ENCODE measurements around the gene LRRIQ4. TPM values are rescaled to one million over a fixed set of nuclear protein-coding genes. Genes with fewer than 3 reads are reported as not detected.

Gene LRRIQ4
- total and polyA plus RNA-seq, 2 donors (not counting 1 experiment from before 2014, with no cell fraction given), result under 0.01 TPM; not detected in 1

- TF ChIP-seq EZH2 (IDR thresholded peaks at IDR 0.05; ENCODE audit: low read length, missing control alignments) (no peak), CTCF (conservative IDR thresholded peaks at IDR 0.05 in 1 of 2, IDR thresholded peaks at IDR 0.05 in 1 of 2; ENCODE audit: low read depth in 1 of 2, low read length in 2 of 2) (no peak)
- Histone ChIP-seq H3K9me3 (ENCODE audit: control insufficient read depth, insufficient read depth, low read depth, low read length) (no peaks in the 10 kb centered on the region), H3K36me3 (ENCODE audit: control insufficient read depth, insufficient read depth, low read length) (no peaks in the 10 kb centered on the region), H3K27ac (ENCODE audit: insufficient read depth, low read length) (no peak overlapping the region), H3K4me1 (ENCODE audit: control insufficient read depth, extremely low read depth, insufficient read depth, low read length) (no peaks in the 10 kb centered on the region), H2AFZ (ENCODE audit: low read length) (no peak overlapping the region), H4K20me1 (ENCODE audit: control insufficient read depth, extremely low read depth, insufficient read depth, low read length) (no peaks in the 10 kb centered on the region), H3K27me3 (ENCODE audit: control insufficient read depth, insufficient read depth, low read length) (no peaks in the 10 kb centered on the region), H3K9ac (ENCODE audit: insufficient read depth, low read length) (no peak overlapping the region), H3K4me2 (ENCODE audit: extremely low read depth, insufficient read depth, low read length) (no peak overlapping the region), H3K4me3 (replicated peaks in 1 of 4; ENCODE audit: control extremely low read depth in 1 of 4, insufficient read depth in 1 of 4, low read depth in 3 of 4, low read length in 4 of 4) (no peak overlapping the region), H3K79me2 (ENCODE audit: control insufficient read depth, insufficient read depth, low read length) (no peaks in the 10 kb centered on the region)
- DNase-seq (ENCODE audit: low read depth in 2 of 2), result no peak
These were observed 36.1 kb downstream of the LRRIQ4 start for GRCh38 chr3:169848741-169849140.

GRCh38 chr3:169850618-169851017 lies 37.9 kb downstream of the LRRIQ4 start:
- TF ChIP-seq CTCF (conservative IDR thresholded peaks at IDR 0.05 in 1 of 2, IDR thresholded peaks at IDR 0.05 in 1 of 2; ENCODE audit: low read depth in 1 of 2, low read length in 2 of 2), result no peak
- TF ChIP-seq EZH2 (IDR thresholded peaks at IDR 0.05; ENCODE audit: low read length, missing control alignments), result no peak
- no peak overlapping the region for H3K4me2 ChIP-seq (ENCODE audit: extremely low read depth, insufficient read depth, low read length)
- H3K4me1 ChIP-seq (ENCODE audit: control insufficient read depth, extremely low read depth, insufficient read depth, low read length), result no peaks in the 10 kb centered on the region
- H3K9ac ChIP-seq (ENCODE audit: insufficient read depth, low read length), result no peak overlapping the region
- no peaks in the 10 kb centered on the region for H4K20me1 ChIP-seq (ENCODE audit: control insufficient read depth, extremely low read depth, insufficient read depth, low read length)
- no peak overlapping the region for H3K27ac ChIP-seq (ENCODE audit: insufficient read depth, low read length)
- no peak overlapping the region for H3K4me3 ChIP-seq (replicated peaks in 1 of 4; ENCODE audit: control extremely low read depth in 1 of 4, insufficient read depth in 1 of 4, low read depth in 3 of 4, low read length in 4 of 4)
- H3K9me3 ChIP-seq (ENCODE audit: control insufficient read depth, insufficient read depth, low read depth, low read length), result no peaks in the 10 kb centered on the region
- H3K79me2 ChIP-seq (ENCODE audit: control insufficient read depth, insufficient read depth, low read length), result no peaks in the 10 kb centered on the region
- no peaks in the 10 kb centered on the region for H3K36me3 ChIP-seq (ENCODE audit: control insufficient read depth, insufficient read depth, low read length)
- DNase-seq (ENCODE audit: low read depth in 2 of 2), result no peak
- no peak overlapping the region for H2AFZ ChIP-seq (ENCODE audit: low read length)
- H3K27me3 ChIP-seq (ENCODE audit: control insufficient read depth, insufficient read depth, low read length), result peaks cover 3% of the 10 kb centered on the region

DNA sequence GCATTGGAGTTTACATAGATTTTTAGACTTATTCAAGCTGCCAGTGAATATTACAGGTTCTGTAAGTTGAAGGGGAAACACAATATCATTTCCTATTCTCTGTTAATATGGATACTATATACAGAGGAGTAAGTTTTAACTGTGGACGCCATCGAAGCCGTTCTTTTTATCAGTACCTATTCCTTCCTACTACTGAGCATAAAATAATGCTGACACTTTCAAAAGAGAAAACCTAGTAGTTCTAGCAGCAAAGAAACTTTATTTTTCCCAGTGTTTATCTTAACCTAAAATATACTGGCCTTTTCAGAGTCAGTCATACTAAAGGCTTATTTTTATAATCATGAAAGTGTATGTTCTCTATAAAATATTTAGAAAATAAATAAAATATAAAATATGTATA lies 42.8 kb downstream of the LRRIQ4 start:
- Histone ChIP-seq H3K4me2 (ENCODE audit: extremely low read depth, insufficient read depth, low read length) (no peak overlapping the region), H2AFZ (ENCODE audit: low read length) (no peak overlapping the region), H3K4me1 (ENCODE audit: control insufficient read depth, extremely low read depth, insufficient read depth, low read length) (no peaks in the 10 kb centered on the region), H3K4me3 (replicated peaks in 1 of 4; ENCODE audit: control extremely low read depth in 1 of 4, insufficient read depth in 1 of 4, low read depth in 3 of 4, low read length in 4 of 4) (no peak overlapping the region), H3K36me3 (ENCODE audit: control insufficient read depth, insufficient read depth, low read length) (no peaks in the 10 kb centered on the region), H3K79me2 (ENCODE audit: control insufficient read depth, insufficient read depth, low read length) (no peaks in the 10 kb centered on the region), H3K27me3 (ENCODE audit: control insufficient read depth, insufficient read depth, low read length) (peaks cover 3% of the 10 kb centered on the region), H4K20me1 (ENCODE audit: control insufficient read depth, extremely low read depth, insufficient read depth, low read length) (no peaks in the 10 kb centered on the region), H3K27ac (ENCODE audit: insufficient read depth, low read length) (no peak overlapping the region), H3K9ac (ENCODE audit: insufficient read depth, low read length) (no peak overlapping the region), H3K9me3 (ENCODE audit: control insufficient read depth, insufficient read depth, low read depth, low read length) (no peaks in the 10 kb centered on the region)
- no peak for TF ChIP-seq CTCF (conservative IDR thresholded peaks at IDR 0.05 in 1 of 2, IDR thresholded peaks at IDR 0.05 in 1 of 2; ENCODE audit: low read depth in 1 of 2, low read length in 2 of 2)
- TF ChIP-seq EZH2 (IDR thresholded peaks at IDR 0.05; ENCODE audit: low read length, missing control alignments), result no peak
- DNase-seq (ENCODE audit: low read depth in 2 of 2), result no peak

Measured in fibroblast of lung (primary cell).